ENCODE measurements around the gene DAPK1. TPM values are rescaled to one million over a fixed set of nuclear protein-coding genes. Genes with fewer than 3 reads are reported as not detected.

DAPK1 gene
- total and polyA plus RNA-seq, 10 of the 15 experiments (the other 5 are each of a cell fraction or from before 2014, with no cell fraction given) = 8.2 to 94.7 (median 51.6) TPM

- no peak for FAIRE-seq
- H3K9ac ChIP-seq (ENCODE audit: control insufficient read depth, insufficient read depth, low read length) = no peak overlapping the region
- H3K36me3 ChIP-seq (ENCODE audit: control insufficient read depth in 2 of 2, insufficient read depth in 2 of 2, low read length in 1 of 2) = no peaks in the 10 kb centered on the region; a peak in 2 of 4 replicates
- no peaks in the 10 kb centered on the region for H4K20me1 ChIP-seq (ENCODE audit: control insufficient read depth, insufficient read depth)
- no peaks in the 10 kb centered on the region; the same call in 1 of the 2 replicates for H3K4me1 ChIP-seq (ENCODE audit: control insufficient read depth, insufficient read depth, low read length)
- no peak overlapping the region for H3K4me2 ChIP-seq (ENCODE audit: control insufficient read depth, insufficient read depth)
- BruUV-seq (replicated peaks) = no TSS peak
- no peak for TF ChIP-seq PAX5 (IDR thresholded peaks at IDR 0.05; ENCODE audit: borderline replicate concordance, low read depth, low read length)
- no peak for TF ChIP-seq PKNOX1 (IDR thresholded peaks at IDR 0.05)
- TF ChIP-seq SUZ12 (IDR thresholded peaks at IDR 0.05; ENCODE audit: unreplicated experiment) = no peak
- no peak for TF ChIP-seq GATAD2B (conservative IDR thresholded peaks at IDR 0.05; ENCODE audit: low read depth)
- no peak for TF ChIP-seq EGR1 (IDR thresholded peaks at IDR 0.05; ENCODE audit: borderline replicate concordance in 1 of 2, low read depth in 2 of 2, low read length in 2 of 2)
- no peak for TF ChIP-seq POLR2AphosphoS5 (IDR thresholded peaks at IDR 0.05; ENCODE audit: low read length)
- TF ChIP-seq HSF1 (IDR thresholded peaks at IDR 0.05; ENCODE audit: low read depth, low read length) = no peak
- no peak for TF ChIP-seq CBX3 (IDR thresholded peaks at IDR 0.05; ENCODE audit: borderline replicate concordance, low read depth)
- no peak for TF ChIP-seq NFYB (IDR thresholded peaks at IDR 0.05; ENCODE audit: insufficient read depth, low read depth, low read length)
- ChIA-PET POLR2A (no interaction called here), CTCF (no interaction called here), RAD21 (ENCODE audit: unreplicated experiment) (no interaction called here), SMC1A (ENCODE audit: uncharacterized antibody, unreplicated experiment) (interaction anchor here (1.0 to 1.4 kb wide), 3 partner anchors 11 to 16 kb away, joined by 3 to 5 read pairs (median 4); no protein-coding TSS in a partner anchor)
- no peak overlapping the region for H3K27ac ChIP-seq (ENCODE audit: control insufficient read depth, insufficient read depth)
- no peaks in the 10 kb centered on the region for H3K9me3 ChIP-seq (replicated peaks; ENCODE audit: control insufficient read depth, insufficient read depth, low read length)
- in situ Hi-C loops (cut with MboI) (no loop called here), intact Hi-C loops (cut with micrococcal nuclease; ENCODE audit: unreplicated experiment) (no loop called here)
- H3K4me3 ChIP-seq = no peak overlapping the region
- no peak overlapping the region for H2AFZ ChIP-seq (ENCODE audit: control insufficient read depth, low read depth, low read length)
- ATAC-seq = no peak
- H3K27me3 ChIP-seq (replicated peaks in 1 of 2; ENCODE audit: control insufficient read depth in 2 of 2, insufficient read depth in 2 of 2, low read length in 1 of 2) = no peaks in the 10 kb centered on the region
- H3K79me2 ChIP-seq (ENCODE audit: control insufficient read depth, insufficient read depth, low read length) = peaks cover 3% of the 10 kb centered on the region
- DNase-seq (ENCODE audit: low read depth, low spot score) = no peak
These were observed 90.7 kb downstream of the DAPK1 start for GRCh38 chr9:87588339-87588738.
